ENCODE data around the gene CYP2J2.
"Not testable (repeated sequence)": the region's sequence is repeated elsewhere in the genome, so short reads cannot be mapped to it uniquely, and the experiment has no call there.

Gene CYP2J2, protein sequence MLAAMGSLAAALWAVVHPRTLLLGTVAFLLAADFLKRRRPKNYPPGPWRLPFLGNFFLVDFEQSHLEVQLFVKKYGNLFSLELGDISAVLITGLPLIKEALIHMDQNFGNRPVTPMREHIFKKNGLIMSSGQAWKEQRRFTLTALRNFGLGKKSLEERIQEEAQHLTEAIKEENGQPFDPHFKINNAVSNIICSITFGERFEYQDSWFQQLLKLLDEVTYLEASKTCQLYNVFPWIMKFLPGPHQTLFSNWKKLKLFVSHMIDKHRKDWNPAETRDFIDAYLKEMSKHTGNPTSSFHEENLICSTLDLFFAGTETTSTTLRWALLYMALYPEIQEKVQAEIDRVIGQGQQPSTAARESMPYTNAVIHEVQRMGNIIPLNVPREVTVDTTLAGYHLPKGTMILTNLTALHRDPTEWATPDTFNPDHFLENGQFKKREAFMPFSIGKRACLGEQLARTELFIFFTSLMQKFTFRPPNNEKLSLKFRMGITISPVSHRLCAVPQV

DNA sequence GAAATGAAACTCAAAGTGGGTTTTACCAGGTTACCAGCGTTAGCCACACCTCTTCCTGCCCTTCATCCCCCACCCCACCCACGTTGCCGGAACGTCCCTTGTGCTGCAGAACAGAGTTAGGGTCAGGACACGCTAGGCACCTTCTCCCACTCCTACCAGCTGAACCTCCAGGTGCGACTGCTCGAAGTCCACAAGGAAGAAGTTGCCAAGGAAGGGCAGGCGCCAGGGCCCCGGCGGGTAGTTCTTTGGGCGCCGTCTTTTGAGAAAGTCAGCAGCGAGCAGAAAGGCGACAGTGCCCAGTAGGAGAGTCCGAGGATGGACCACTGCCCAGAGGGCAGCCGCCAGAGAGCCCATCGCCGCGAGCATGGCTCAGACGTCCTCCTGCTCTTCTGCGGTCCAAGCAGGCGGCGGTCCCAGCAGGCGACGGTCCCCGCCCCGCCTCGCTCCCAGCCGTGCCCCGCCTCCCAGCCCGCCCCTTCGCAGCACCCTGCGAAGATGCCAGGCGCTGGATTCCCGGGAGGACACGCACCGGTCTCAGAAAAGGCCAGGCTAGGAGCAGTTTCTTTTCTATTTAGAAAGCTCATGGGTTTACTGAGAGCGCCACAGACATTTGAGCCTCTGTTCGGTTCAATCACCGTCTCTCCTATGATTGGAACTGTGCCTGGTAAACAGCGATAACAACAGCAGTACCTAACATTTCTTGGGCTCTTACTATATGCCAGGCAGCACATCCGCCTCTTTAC is at the start of gene CYP2J2:
CYP2J2 (minus strand) TSS at position 393 of the 743 bp plus-strand sequence; CDS start at position 366, 27 bp downstream.
- peak; percentile 8 for DNase-seq

DNA sequence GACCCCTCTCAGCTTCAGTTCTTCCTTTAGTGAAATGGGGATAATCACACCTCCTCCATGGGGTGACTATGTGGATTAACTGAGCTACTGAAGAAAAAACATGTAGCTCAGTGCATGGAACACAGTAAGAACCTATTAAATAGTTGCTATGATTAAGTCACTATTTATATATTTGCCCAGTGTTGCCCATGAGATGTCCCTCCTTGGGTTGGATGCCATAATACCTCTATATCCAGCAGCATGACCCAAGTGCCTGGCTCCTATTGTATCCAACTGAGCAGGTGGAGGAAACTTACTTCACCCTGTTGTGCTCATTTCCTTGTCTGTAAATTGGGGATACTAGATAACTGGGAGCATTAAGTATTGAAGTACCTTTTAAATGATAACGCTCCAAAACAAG is 47.1 kb upstream of the CYP2J2 start:
- DNase-seq = no peak

- DNase-seq = peak; percentile 48
Measured at GRCh38 chr1:59972216-59972927, 45.8 kb upstream of the CYP2J2 start.

DNA sequence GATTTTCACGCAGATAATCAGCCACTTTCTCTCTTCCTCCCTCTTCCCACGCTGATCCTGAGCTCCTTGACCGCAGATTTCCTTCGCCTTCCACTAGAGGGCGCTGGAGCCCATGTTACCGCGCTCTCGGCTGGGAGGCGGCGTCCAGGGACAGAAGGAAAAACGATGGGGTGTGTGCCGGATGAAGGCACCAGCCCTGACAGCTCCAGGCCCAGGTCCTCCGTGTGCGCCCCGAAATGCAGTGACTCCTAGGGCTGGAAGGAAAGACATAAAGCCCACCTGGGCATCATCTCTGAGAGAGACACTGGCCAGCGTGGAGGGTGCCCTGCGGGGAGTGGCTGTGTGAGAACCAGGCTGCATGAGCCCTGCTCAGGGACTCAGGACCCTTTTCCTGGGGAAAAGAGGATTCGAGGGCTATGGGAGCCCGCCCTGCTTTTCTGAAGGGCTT is 44.9 kb upstream of the CYP2J2 start:
- peak; percentile 59 for DNase-seq

- DNase-seq = not testable (repeated sequence)
Measured at GRCh38 chr1:59969542-59970175, 43.1 kb upstream of the CYP2J2 start.

- DNase-seq = not testable (repeated sequence)
Measured at GRCh38 chr1:59968746-59969145, 42.2 kb upstream of the CYP2J2 start.

GRCh38 chr1:59967780-59968179 is 41.2 kb upstream of the CYP2J2 start:
- no peak for DNase-seq

GRCh38 chr1:59967141-59967697 is 40.6 kb upstream of the CYP2J2 start:
- peak; percentile 51 for DNase-seq

DNA sequence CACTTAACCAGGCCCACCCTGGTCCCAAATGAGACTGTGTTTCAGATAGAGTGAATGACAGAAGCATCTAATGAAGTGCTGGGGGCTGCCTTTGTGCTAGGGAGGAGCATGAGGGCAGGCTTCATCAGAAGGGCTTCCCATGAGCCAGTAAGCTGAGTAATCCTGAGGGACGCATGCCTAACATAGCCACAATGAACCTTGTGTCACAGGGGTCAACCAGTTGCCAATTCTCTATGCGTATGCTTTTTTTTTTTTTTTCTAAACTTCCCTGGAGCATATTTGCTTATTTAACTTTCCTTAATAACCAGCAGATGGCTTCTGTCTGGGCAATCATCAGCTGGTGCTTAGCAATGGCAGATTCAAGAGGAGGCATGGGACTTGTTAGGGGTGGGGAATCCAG is 25.5 kb upstream of the CYP2J2 start:
- DNase-seq = peak; percentile 28

DNA sequence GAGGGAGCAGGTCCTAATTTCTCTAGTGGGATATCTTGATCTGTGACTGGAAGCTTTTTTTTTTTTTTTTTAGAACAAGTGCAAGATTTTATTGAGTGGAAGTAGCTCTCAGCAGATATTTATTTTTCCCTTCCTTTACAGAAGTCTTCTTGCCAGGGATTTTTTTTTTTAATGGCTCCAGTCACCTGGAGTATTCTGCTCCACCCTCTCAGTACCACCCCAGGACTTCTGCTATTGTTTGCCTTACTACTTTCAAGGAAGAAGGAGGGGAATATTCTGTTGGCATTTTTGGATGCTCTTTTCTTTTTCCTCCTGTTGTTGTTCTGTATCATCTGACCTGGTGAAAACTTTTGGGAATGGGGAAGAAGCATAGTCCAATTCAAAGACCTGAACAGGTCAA is 23.1 kb upstream of the CYP2J2 start:
- DNase-seq = no peak

GRCh38 chr1:59948990-59949389 is 22.4 kb upstream of the CYP2J2 start:
- no peak for DNase-seq

- DNase-seq = peak; percentile 57
Measured at GRCh38 chr1:59947047-59947938, 20.7 kb upstream of the CYP2J2 start.

DNA sequence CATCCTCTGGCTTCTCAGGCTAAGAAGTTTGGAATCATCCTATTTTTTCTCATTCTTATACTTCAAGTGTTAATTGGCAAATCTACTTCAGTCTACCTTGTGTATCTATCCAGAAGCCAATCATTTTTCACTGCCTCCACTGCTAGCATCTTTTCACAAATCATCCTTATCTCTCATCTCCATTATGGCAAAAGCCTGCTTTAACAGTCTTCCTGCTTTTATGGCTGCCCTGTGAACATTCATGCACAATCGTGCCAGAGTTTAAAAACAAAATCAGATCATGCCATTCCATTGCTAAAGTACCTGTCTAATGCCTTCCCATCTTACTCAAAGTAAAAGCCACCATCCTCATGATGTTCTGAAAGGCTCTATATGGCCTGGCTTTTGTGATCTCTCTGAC is 19.2 kb upstream of the CYP2J2 start:
- no peak for DNase-seq

- no peak for DNase-seq
Measured at GRCh38 chr1:59939393-59939792, 12.8 kb upstream of the CYP2J2 start.

DNA sequence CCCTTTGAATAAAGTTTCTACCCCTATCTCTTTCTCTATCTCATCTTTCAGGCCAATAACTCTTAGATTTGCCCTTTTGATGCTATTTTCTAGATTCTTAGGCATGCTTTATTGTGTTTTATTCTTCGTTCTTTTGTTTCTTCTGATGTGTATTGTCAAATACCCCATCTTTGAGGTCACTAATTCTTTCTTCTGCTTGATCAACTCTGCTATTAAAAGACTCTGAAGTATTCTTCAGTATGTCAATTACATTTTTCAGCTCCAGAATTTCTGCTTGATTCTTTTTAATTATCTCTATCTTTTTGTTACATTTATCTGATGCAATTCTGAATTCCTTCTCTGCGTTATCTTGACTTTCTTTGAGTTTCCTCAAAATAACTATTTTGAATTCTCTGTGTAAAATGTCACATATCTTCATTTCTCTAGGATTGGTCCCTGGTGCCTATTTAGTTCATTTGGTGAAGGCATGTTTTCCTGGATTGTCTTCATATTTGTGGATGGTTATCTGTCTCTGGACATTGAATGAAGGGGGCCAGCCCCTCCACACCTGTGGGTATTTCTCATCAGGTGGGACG is 11.2 kb upstream of the CYP2J2 start:
- no peak for DNase-seq

DNA sequence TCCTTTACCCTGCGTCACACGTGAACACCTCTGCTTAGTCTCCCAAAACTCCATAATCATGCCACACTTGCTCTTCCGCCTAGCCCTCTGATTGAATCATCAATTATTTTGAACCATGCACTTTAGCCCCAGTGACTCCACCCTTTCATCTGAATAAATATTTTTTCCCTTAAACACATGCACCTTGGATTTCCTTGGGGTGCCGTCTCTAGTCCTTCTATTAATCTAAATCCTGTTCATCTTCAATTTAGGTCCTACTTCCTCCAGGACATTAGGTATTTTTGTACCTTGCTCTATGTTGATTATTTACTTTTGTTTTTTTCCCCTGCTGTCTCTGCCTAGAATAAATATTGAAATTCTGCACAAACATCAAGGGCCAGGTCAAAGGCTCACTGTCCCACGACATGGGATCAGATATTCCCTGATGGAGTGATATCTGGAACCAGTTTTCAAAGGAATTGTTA is 9.8 kb upstream of the CYP2J2 start:
- no peak for DNase-seq

GRCh38 chr1:59928996-59929395 is 2.4 kb upstream of the CYP2J2 start:
- DNase-seq = no peak

- DNase-seq = no peak
Measured at GRCh38 chr1:59927213-59927612, 640 bp upstream of the CYP2J2 start.

GRCh38 chr1:59924653-59925052 is 1.9 kb downstream of the CYP2J2 start:
- no peak for DNase-seq

DNA sequence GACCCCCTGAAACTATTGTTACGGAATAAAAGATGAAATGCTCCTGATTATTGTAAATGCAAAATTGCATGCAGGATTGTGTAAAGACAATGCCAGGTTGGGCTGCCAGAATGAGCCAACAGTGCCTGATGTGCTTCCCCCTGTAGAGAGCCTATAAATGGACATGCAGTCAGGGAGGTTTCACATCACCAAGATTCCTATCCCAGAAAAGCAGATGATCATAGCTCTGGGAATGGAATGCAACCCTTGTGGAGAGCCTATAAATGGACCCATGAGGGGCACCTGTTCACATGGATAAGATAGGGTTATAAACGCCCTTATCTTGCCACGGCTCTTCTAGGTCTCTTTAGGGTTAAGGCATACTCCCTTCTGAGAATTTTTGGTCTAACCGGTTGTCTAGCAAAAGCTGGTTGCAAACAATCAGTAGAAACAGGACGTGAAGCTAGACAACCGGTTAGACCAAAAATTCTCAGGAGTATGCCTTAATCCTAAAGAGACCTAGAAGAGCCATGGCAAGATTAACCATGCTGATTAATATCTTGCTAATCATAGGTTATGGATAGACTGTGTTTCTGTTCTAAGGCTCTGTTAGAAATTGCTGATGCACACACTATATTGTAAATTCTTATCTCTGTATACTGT is 5.2 kb downstream of the CYP2J2 start:
- not testable (repeated sequence) for DNase-seq

Data from fibroblast of upper back skin (primary cell).